ENCODE results near the gene SULT1C4. TPM values are rescaled to one million over a fixed set of nuclear protein-coding genes. Genes with fewer than 3 reads are reported as not detected.

Gene SULT1C4
- polyA plus RNA-seq, 1 donor from 2014 or later, result not detected

GRCh38 chr2:108345951-108346350 lies 31.8 kb upstream of the SULT1C4 start (continued):
- TF ChIP-seq, protein P1, sequence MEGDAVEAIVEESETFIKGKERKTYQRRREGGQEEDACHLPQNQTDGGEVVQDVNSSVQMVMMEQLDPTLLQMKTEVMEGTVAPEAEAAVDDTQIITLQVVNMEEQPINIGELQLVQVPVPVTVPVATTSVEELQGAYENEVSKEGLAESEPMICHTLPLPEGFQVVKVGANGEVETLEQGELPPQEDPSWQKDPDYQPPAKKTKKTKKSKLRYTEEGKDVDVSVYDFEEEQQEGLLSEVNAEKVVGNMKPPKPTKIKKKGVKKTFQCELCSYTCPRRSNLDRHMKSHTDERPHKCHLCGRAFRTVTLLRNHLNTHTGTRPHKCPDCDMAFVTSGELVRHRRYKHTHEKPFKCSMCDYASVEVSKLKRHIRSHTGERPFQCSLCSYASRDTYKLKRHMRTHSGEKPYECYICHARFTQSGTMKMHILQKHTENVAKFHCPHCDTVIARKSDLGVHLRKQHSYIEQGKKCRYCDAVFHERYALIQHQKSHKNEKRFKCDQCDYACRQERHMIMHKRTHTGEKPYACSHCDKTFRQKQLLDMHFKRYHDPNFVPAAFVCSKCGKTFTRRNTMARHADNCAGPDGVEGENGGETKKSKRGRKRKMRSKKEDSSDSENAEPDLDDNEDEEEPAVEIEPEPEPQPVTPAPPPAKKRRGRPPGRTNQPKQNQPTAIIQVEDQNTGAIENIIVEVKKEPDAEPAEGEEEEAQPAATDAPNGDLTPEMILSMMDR (IDR thresholded peaks at IDR 0.05; ENCODE audit: poor library complexity, severe bottlenecking), result no peak
- no peak for TF ChIP-seq EZH2 (IDR thresholded peaks at IDR 0.05; ENCODE audit: borderline replicate concordance, insufficient read depth, low read length, poor library complexity, severe bottlenecking)

DNA sequence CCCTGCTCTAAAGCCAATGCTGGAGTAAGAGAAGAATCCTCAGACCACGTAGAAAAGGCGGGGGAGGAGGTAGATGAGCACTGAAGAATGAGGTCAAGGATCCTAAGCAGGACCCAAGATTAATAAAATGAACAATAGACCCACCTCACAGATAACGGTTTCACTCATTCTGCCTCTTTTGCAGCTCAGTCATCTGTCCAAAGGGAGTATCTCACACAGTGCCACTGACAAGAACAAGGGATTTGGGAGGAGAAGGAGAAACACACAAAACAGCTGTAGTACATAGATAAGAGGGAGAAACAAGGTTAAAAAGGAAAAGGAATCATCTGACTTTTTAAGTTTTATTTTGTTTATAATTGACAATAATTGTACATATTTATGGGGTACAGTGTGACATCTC lies 30.9 kb upstream of the SULT1C4 start:
- Histone ChIP-seq H3K4me2 (ENCODE audit: low read length) (no peak overlapping the region), H3K9ac (ENCODE audit: low read length) (no peak overlapping the region), H3K79me2 (replicated peaks; ENCODE audit: insufficient read depth, low read length) (no peaks in the 10 kb centered on the region), H3K4me3 (ENCODE audit: low read length) (no peak overlapping the region), H3K36me3 (ENCODE audit: insufficient read depth, low read length) (no peaks in the 10 kb centered on the region), H2AFZ (ENCODE audit: low read depth, low read length) (no peak overlapping the region), H3K27me3 (ENCODE audit: insufficient read depth, low read depth, low read length) (no peaks in the 10 kb centered on the region), H3K9me2 (ENCODE audit: insufficient read depth, low read length) (no peaks in the 10 kb centered on the region), H3F3A (ENCODE audit: insufficient read depth, low read length, poor library complexity, severe bottlenecking) (no peaks in the 10 kb centered on the region), H4K20me1 (ENCODE audit: insufficient read depth) (no peaks in the 10 kb centered on the region), H3K27ac (ENCODE audit: low read length) (no peak overlapping the region), H3K9me3 (ENCODE audit: low read length) (no peaks in the 10 kb centered on the region)
- TF ChIP-seq EP300 (conservative IDR thresholded peaks at IDR 0.05; ENCODE audit: poor library complexity, severe bottlenecking) (no peak), MXI1 (conservative IDR thresholded peaks at IDR 0.05; ENCODE audit: poor library complexity, severe bottlenecking) (no peak), SMC3 (conservative IDR thresholded peaks at IDR 0.05; ENCODE audit: poor library complexity) (no peak), RAD21 (conservative IDR thresholded peaks at IDR 0.05) (no peak)
- TF ChIP-seq, protein P1 (IDR thresholded peaks at IDR 0.05; ENCODE audit: poor library complexity, severe bottlenecking), result no peak

- no peak overlapping the region for H3K27ac ChIP-seq (ENCODE audit: low read length)
- no peaks in the 10 kb centered on the region for H3K27me3 ChIP-seq (ENCODE audit: insufficient read depth, low read depth, low read length)
- no peaks in the 10 kb centered on the region for H3F3A ChIP-seq (ENCODE audit: insufficient read depth, low read length, poor library complexity, severe bottlenecking)
- no peaks in the 10 kb centered on the region for H3K9me3 ChIP-seq (ENCODE audit: low read length)
- no peaks in the 10 kb centered on the region for H3K9me2 ChIP-seq (ENCODE audit: insufficient read depth, low read length)
- TF ChIP-seq, protein P1 (IDR thresholded peaks at IDR 0.05; ENCODE audit: poor library complexity, severe bottlenecking), result no peak
- TF ChIP-seq EP300 (conservative IDR thresholded peaks at IDR 0.05; ENCODE audit: poor library complexity, severe bottlenecking) (no peak), RAD21 (conservative IDR thresholded peaks at IDR 0.05) (no peak), MXI1 (conservative IDR thresholded peaks at IDR 0.05; ENCODE audit: poor library complexity, severe bottlenecking) (no peak), EZH2 (IDR thresholded peaks at IDR 0.05; ENCODE audit: borderline replicate concordance, insufficient read depth, low read length, poor library complexity, severe bottlenecking) (no peak), TAF1 (IDR thresholded peaks at IDR 0.05; ENCODE audit: low read depth) (no peak), POLR2AphosphoS5 (IDR thresholded peaks at IDR 0.05) (no peak), SMC3 (conservative IDR thresholded peaks at IDR 0.05; ENCODE audit: poor library complexity) (no peak)
- TF ChIP-seq, protein P2, sequence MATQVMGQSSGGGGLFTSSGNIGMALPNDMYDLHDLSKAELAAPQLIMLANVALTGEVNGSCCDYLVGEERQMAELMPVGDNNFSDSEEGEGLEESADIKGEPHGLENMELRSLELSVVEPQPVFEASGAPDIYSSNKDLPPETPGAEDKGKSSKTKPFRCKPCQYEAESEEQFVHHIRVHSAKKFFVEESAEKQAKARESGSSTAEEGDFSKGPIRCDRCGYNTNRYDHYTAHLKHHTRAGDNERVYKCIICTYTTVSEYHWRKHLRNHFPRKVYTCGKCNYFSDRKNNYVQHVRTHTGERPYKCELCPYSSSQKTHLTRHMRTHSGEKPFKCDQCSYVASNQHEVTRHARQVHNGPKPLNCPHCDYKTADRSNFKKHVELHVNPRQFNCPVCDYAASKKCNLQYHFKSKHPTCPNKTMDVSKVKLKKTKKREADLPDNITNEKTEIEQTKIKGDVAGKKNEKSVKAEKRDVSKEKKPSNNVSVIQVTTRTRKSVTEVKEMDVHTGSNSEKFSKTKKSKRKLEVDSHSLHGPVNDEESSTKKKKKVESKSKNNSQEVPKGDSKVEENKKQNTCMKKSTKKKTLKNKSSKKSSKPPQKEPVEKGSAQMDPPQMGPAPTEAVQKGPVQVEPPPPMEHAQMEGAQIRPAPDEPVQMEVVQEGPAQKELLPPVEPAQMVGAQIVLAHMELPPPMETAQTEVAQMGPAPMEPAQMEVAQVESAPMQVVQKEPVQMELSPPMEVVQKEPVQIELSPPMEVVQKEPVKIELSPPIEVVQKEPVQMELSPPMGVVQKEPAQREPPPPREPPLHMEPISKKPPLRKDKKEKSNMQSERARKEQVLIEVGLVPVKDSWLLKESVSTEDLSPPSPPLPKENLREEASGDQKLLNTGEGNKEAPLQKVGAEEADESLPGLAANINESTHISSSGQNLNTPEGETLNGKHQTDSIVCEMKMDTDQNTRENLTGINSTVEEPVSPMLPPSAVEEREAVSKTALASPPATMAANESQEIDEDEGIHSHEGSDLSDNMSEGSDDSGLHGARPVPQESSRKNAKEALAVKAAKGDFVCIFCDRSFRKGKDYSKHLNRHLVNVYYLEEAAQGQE (IDR thresholded peaks at IDR 0.05; ENCODE audit: borderline replicate concordance), result no peak
- H3K79me2 ChIP-seq (replicated peaks; ENCODE audit: insufficient read depth, low read length), result no peaks in the 10 kb centered on the region
- H3K36me3 ChIP-seq (ENCODE audit: insufficient read depth, low read length), result no peaks in the 10 kb centered on the region
- no peak overlapping the region for H3K9ac ChIP-seq (ENCODE audit: low read length)
- H3K4me3 ChIP-seq (ENCODE audit: low read length), result no peak overlapping the region
- no peak overlapping the region for H2AFZ ChIP-seq (ENCODE audit: low read depth, low read length)
- H4K20me1 ChIP-seq (ENCODE audit: insufficient read depth), result no peaks in the 10 kb centered on the region
- no peak overlapping the region for H3K4me2 ChIP-seq (ENCODE audit: low read length)
Measured at GRCh38 chr2:108347786-108348185, 30.0 kb upstream of the SULT1C4 start.

Data from neural cell (in vitro differentiated cells).